ENCODE results near the gene RCL1.

The RCL1 gene

GRCh38 chr9:4814913-4815312 is 22.2 kb downstream of the RCL1 start:
- DNase-seq = no peak

- DNase-seq = no peak
These were observed 22.7 kb downstream of the RCL1 start for GRCh38 chr9:4815381-4815956.

DNA sequence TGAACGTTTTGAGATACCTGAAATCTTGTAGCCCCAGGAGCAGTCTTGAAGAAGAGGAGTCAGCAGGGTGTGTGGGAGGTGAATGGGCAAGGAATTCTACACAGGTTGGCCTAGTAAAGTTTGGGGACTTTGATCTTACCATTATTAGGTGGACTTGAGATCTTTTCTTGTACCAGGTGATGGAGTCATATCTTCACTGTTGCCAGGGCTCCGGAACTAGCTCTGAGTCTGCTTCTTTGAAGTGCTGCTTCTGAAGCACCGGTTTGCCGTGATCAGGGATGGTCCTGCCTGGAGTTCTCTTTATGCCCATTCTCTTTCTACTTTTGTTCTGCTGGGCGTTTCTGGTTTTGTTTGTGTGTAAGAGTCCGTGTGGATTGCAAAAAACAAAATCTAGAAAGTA is 27.4 kb downstream of the RCL1 start:
- DNase-seq = no peak

GRCh38 chr9:4821133-4821532 is 28.4 kb downstream of the RCL1 start:
- no peak for DNase-seq

DNA sequence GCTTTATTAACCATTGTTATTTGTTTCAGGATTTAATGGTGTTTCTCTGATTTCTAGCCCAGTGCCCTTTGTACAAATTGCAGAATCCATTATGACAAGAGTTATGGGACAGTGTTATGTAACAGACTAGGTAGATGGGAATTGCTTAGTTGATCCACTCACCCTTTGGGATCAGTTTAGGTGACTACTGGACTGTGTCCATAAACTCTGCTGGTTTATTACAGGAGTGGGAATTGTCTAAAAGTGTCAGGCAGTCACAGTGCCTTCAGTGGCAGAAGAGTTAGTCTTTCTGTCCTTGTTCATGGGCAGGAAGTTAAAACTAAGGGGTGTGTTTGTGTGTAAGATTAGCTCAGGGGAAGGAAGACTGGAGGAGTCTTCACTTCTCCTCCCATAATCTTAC is 29.3 kb downstream of the RCL1 start:
- no peak for DNase-seq

DNA sequence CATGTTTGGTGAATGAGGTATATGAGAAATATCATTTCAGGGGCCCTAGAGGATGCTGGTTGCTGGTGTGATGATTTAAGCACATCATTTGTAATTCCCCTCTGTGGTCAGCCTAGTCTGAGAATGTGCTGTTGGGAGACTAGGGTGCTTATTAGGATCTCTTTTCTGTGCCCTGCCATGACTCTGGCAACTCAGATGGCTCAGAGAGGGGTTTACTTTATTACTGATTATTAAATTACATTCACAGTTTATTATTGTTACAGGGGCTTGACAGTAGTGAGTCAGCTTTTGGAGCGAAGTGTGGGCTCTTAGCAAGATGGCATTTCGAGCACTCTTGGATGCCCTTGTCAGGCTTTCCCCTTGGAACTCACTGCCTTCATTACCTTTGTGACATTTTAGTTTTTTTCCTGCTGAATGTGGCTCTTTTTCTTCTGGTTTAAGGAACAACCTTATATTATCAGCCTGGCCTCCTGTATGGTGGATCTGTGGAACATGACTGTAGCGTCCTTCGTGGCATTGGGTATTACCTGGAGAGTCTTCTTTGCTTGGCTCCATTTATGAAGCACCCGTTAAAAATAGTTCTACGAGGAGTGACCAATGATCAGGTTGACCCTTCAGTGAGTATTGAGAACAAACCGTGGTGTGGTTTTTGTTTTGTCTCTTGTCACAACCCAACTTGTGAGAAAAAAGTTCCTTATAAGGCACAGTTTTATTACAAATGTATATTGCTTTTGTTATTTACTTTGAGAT is 33.8 kb downstream of the RCL1 start:
- DNase-seq = no peak

DNA sequence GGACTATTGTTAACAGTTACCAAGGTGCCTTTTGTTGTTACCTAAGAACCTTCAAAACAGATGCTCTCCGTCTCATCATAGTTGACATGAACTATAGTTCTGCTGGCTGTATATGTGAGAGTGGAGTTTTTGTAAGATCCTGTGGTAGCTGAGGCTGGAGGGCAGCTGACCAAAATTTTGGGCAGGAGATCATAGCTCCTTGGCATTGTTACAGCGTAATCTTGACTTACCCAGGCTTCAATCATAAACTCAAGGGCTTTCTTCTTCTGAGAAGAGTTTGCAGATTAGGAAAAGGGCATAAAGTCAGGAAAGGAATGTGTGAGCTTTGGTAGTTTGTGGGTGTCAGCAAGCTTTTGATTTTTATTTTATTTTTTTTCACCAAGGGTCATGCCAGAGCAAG is 34.5 kb downstream of the RCL1 start:
- DNase-seq = no peak

- DNase-seq = no peak
These were observed 36.0 kb downstream of the RCL1 start for GRCh38 chr9:4828761-4829160.

GRCh38 chr9:4829969-4830368 is 37.2 kb downstream of the RCL1 start:
- DNase-seq = no peak

DNA sequence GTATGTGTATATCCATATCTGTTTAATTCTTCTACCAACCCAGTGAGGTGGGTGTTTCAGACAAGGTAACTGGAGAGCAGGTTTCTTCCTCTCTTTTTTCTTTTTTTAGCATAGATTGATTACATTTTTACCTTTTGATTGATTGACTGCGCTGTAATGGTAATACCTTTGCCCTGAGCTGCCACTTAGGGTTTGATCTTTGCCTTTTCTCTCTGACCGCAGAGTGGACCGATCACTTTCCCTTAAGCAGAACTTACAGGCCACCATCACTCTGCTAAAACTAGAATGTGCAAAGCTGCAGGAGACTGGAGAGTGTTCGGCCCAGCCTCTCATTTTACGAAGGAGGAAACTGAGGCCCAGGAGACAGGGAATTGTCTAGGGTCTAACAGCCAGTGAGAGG is 38.0 kb downstream of the RCL1 start:
- DNase-seq = no peak

DNA sequence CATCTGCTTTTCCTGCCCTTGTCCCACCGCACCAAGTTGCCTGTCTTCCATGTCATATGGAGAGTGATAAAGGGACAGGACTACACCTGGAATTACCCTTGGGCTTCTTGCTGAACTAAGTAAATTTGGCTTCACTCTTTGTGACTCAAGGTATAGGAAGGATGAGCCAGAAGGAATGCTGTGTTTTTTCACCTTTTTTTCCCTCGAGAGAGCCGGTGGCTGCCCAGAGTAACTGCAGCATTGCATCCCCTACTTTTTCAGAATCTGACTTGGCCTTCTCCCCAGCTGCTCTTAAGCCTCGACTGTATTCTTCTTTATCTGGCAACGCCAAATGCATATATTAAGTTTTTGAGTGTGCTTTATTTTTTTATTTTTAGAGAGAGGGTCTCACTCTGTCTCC is 38.4 kb downstream of the RCL1 start:
- no peak for DNase-seq

- no peak for DNase-seq
These were observed 39.2 kb downstream of the RCL1 start for GRCh38 chr9:4831944-4832343.

DNA sequence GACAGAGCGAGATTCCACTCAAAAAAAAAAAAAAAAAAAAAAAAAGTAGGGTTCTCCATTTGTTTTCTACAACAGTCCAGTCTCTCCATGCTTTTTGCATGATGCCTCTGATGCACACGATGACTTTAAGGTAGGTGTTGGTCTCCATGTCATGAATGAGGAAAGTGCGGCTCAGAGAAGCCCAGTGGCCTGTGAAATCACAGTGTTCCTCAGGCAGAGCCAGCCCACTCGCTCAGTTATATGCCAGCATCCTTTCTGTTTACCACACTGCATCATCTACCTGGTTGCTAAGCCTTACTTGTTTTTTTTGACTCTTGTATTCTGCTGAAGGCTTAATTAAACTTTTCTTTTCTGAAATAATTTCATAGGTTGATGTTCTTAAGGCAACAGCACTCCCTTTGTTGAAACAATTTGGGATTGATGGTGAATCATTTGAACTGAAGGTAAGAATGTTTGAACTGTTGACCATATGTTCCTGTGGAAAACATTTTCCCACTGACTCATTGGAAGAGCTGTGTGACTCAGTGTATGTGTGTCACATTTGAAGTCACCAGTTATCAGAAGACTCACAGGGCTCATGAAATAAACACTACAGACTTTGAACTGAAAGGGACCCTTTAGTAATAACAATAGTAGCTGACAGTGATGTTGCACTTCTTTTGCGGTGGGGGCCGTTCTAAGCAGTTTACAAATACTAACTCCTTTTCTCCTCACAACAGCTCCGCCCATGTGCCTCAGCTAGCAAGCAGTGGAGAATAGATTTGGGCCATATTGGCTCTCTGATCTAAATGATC is 40.2 kb downstream of the RCL1 start:
- no peak for DNase-seq

GRCh38 chr9:4833781-4834560 is 41.2 kb downstream of the RCL1 start:
- DNase-seq = no peak

DNA sequence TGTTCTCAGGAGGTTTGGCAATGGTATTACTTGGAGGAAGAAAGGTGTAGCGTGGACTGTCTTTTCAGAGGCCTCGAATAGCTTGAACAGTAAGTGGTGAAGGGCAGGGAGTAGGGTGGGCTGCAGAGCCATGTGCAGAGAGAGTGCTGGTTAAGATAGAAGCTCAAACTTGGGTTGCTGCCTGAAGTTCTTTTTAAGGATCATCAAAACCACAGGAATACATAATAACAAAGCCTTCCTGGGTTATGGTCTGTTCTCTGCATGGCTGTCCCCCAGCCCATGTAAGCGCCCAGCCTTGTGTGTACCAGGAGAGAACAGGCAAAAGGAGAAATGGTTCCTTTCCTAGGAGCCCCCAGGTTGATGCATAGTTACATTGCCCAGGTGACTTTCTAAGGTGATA is 43.9 kb downstream of the RCL1 start:
- no peak for DNase-seq

- DNase-seq = no peak
These were observed 44.8 kb downstream of the RCL1 start for GRCh38 chr9:4837261-4838188.

- DNase-seq = no peak
These were observed 45.4 kb downstream of the RCL1 start for GRCh38 chr9:4838189-4838546.

DNA sequence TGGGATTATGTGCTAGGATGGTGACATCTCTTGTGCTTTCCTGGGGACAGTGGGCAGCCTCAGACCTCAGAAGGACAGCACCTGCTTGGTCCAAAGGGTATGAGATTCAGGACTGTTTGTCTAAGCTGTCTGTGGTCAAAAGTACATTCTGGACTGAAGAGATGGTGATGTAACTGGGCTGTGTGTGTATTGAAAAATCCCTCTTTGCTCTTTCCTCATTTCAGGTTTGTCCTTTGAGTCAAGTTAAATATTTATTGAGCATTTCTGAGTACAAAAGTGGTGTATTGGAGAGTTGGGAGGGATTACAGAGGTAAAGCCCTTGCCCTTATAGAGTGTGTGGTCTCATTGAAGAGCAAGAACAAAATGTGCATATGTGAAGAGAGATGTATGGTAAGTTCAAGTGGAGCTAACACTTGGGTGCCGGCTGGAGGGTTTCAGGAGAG is 46.7 kb downstream of the RCL1 start:
- DNase-seq = no peak

DNA sequence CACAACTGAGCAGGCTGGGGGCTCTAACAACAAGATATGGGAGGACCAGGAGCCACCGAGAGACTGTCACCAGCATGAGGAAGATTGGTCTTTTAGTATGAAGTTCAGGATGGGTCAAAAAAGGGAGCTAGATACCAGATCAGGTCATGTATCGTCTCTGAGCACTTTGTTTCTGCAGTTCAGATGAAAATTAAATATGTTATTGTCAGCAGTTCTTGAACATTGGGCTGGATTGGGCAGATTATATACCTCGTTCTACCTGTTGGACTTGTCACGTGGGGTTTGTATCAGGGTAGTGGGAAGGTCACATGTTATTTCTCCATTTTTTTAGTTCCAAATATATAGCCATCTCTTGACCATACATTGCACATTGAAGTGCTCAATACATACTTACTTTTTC is 47.3 kb downstream of the RCL1 start:
- DNase-seq = no peak

- no peak for DNase-seq
These were observed 49.5 kb downstream of the RCL1 start for GRCh38 chr9:4842213-4842612.

- no peak for DNase-seq
These were observed 50.0 kb downstream of the RCL1 start for GRCh38 chr9:4842734-4843133.
